C4-2B (cell line): Measurements from ENCODE around the gene GTSE1.

Source experiments
- ZFX ChIP-seq: fragments of 450-650 bp; IDR thresholded peaks from 2 replicates; pipeline ENCODE4 v1.6.1; 2017
- TF ChIP-seq, protein P1 (sequence below): fragments of 450-650 bp; conservative IDR thresholded peaks from 2 replicates; pipeline ENCODE4 v1.5.1; 2017; ENCODE audit warnings: mild to moderate bottlenecking

DNA sequence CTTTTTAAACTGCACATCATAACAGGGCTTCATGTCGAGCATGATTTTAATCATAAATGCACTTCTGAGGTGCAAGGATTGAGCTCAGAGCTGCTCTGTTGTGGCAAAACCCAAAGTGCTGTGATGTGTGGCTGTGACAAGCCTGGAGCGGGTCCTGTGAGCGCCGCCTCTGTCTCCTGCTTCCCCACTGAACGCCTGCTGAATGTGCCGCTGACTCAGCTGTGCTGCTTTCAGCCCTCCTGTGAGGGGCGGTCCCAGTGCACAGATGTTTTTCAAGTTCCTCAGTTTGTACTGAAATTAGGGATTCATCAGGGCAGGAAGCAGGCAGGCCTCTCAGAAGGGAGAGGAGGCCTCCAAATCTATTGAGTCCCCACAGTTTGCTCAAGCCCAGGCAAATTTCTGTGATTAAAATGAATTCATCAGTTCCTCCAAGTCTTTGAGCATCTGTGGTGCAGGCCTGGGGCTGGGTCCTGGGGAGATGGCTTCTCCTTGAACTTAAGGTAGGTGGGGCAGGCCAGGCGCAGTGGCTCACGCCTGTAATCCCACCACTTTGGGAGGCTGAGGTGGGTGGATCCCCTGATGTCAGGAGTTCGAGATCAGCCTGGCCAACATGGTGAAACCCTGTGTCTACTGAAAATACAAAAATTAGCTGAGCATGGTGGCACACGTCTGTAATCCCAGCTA is 3.0 kb upstream of the GTSE1 start:
- TF ChIP-seq, protein P1, sequence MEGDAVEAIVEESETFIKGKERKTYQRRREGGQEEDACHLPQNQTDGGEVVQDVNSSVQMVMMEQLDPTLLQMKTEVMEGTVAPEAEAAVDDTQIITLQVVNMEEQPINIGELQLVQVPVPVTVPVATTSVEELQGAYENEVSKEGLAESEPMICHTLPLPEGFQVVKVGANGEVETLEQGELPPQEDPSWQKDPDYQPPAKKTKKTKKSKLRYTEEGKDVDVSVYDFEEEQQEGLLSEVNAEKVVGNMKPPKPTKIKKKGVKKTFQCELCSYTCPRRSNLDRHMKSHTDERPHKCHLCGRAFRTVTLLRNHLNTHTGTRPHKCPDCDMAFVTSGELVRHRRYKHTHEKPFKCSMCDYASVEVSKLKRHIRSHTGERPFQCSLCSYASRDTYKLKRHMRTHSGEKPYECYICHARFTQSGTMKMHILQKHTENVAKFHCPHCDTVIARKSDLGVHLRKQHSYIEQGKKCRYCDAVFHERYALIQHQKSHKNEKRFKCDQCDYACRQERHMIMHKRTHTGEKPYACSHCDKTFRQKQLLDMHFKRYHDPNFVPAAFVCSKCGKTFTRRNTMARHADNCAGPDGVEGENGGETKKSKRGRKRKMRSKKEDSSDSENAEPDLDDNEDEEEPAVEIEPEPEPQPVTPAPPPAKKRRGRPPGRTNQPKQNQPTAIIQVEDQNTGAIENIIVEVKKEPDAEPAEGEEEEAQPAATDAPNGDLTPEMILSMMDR = no peak
- TF ChIP-seq ZFX = no peak
